T-helper 1 cell (primary cell): ENCODE measurements around the gene RERG.
"Not testable (repeated sequence)": the region's sequence is repeated elsewhere in the genome, so short reads cannot be mapped to it uniquely, and the experiment has no call there.

Experiments used
- DNase-seq, 5 donors: peaks; one replicate each; pipeline ENCODE4 v3.0.0-alpha.2; 2012 to 2020
- total RNA-seq, 4 donors: gene quantifications; one replicate each; lab custom pipeline; 2026; lab: John Stamatoyannopoulos, UW

Gene RERG, protein sequence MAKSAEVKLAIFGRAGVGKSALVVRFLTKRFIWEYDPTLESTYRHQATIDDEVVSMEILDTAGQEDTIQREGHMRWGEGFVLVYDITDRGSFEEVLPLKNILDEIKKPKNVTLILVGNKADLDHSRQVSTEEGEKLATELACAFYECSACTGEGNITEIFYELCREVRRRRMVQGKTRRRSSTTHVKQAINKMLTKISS
- 0 to 0.08 (median 0) reads per million in 4 donors for total RNA-seq

DNA sequence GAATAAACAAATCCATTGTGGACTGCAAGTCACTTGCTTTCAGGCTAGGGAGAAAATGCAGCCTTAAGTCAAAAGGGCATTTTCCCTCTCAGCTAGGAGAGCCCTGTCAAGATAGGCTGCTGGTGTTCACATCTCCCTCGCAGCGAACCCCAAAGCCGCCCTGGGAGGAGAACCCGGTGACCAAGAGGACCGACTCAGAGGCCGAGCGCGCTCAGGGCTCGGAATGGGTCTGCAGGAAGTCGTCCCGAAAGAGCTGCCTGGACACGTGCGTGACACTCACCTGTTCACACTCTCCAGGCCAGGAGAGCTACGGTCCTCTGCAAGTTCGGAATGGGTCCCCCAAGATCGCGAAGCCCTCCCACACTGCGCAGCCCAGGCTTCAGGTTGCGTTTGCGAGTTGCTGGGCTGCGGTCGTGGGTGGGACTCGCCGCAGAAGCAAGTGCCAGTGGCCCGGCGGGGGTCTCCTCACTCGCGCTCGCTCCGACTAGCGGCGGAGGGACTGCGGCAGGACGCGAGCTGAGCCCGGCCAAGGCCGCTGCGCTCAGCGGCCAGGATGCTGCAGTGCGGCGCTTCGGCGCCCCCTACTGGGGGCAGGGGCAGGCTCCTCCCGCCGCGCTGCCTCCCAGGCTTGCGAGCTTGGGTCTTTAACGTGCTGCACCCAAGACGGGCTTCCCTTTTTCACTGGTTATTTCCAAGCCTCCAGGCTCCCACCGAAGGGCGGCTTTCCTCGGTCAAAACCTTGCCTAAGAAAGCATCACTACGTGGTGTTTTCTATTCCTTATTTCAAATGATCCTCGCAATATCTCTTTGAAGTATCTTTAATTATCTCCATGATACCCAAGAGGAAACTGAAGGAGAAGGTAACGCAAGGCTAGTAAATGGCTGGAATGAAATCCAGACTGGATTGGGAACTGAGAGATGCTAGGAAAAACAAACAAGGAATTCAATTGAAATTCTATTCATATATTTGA lies at the start of gene RERG:
RERG (minus strand) TSS at position 503 of the 971 bp plus-strand sequence. CDS start 3,928 bp downstream, outside the sequence.
- DNase-seq, result peak; percentile 48 to 72 (median 58)

DNA sequence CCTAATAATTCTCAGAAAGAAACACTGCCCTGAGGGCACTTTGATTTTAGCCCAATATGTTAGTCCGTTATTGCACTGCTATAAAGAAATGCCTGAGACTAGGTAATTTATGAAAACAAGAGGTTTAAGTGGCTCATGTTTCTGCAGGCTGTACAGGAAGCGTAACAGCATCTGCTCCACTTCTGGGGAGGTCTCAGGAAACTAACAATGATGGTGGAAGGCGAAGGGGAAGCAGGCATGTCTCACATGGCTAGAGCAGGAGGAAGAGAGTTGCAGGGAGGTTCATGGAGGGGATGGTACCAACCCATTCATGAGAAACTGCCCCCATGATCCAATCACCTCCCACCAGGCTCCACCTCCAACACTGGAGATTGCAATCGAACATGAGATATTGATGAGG lies 49.4 kb upstream of the RERG start:
- no peak for DNase-seq

DNA sequence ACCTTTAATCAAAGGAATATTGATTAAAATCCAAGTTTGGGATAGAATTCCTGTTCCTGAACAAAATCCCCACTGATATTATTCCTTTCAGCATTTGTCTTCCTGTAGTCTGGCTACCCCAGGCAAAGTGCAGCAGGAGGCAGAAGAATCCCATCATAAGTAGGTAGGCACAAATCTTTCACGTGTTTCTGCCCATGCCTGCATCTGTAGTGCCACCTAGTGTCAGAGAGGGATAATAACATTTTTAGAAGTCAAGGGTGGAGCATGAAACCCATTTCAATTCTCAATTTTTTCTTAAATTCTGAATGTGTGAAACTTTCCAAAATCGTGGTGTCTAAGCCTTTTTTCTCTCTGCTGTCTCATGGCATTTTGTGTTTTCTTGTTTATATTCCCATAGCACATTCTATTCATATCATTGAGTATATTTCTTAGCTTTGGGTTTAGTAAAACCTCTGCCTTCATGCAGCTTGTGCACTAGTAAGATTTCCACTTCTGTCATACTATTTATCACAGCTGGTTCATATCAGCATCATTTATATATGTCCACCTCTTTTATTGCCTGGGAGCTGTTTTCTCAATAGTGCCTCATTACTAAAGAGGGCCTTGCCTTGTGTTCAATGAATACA lies 47.8 kb upstream of the RERG start:
- peak in 4 of 5 donors; percentile 1 to 46 (median 18) for DNase-seq

DNA sequence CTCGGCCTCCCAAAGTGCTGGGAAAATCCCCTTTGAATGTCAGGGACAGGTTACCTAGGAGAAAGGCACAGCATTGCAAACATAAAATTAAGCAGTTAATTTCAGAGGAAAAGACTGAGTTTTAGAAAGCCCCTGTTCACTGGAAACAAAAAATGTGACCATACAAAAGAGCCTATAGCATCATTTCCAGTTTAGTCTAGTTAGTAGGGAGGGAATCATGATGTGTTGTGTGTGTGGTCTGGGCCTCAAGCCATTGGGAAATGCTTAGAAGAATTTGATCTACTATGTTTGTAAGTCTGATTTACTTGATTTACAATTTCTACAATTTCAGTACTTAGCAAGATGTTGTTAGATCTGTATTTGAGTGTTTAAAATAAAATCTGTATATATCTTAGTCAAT lies 47.1 kb upstream of the RERG start:
- DNase-seq, result no peak

DNA sequence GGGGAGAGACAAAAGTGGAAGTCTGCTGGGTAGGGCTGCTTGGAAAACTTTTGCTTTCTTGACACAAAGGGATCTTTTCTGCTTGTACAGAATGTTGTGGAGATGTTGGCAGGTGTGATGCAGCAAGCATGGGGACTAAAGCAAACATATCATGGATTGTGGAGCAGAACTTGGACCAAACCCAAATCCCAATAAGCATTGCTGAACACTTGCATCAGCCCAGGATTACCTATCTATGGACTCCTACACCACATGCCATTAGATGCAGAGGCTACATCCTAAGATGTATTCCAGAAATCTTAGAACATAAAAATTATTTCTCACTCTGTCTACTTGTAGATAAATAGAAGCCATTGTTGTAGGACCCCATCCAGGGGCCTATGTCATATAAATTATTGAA lies 44.7 kb upstream of the RERG start:
- DNase-seq, result no peak

DNA sequence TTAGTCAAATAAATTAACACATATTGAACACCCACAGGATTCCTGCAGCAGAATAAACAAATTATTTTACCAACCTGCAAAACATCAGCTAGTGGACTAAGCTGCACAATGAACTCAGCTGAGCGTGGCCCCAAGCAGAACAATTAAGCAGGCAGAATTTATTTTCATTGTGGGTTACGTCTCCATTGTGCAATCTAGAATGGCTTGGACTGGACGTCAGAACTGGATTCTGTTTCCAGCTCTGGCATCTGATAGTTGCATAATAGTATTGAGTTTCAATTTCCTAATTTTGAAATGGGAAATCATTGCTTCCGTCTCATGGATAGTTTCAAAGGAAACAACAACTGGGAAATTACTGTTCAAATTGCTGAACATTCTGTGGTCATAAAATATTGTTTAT lies 35.5 kb upstream of the RERG start:
- no peak for DNase-seq

DNA sequence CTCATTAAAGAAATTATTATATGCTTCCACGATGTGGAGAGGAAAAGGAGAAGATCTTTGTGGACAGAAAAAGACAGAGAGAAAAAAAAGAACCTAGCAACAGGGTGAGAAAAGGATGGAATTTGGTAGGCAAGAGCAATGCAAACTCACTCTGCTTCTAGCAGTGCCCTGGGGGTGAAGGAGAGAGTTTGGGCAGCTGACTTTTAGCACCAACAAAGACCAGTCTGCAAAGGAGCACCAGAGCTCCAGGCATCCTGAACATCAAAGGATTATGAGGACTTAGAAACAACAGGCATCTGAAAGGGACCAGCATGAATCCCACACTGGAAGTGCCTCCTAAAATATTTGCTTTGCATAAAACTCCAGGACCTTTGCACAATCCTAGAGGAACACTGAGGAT lies 32.8 kb upstream of the RERG start:
- no peak for DNase-seq

DNA sequence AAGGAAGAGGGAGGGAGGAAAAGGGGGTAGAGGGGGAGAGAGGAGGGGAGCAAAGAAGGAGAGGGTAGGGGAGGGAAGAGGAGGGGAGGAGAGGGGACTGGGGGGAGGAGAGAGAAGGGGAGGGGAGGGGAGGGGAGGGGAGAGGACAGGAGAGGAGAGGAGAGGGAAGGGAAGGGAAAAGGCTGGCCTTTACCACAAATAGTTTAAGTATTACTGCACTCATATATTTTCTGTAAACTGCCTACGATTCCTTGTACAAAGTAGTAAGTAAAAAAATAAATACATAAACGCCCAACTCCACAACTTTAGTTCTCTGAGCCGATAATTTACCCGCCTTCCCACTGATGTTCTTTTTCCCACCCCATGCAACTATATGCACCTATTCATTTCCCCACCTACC lies 23.7 kb upstream of the RERG start:
- DNase-seq, result no peak

DNA sequence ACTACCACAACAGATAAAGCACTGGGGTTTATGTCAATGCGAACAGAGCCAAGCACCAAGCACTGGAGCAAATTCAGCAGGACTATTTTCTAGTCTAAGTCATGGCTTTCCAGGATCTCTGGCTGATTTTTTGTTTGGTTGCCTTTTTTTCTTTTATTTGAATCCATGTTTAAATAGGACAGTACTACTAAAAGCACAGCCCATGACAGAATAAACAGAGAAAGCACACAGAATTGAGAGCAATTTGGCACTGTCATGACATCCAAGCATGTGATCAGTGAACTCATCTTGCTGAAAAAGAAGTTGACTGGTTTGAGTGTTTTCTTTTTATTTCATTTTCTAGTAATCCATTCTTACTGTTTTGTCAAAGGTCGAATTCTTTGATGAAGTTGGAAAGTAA lies 23.1 kb upstream of the RERG start:
- no peak for DNase-seq

DNA sequence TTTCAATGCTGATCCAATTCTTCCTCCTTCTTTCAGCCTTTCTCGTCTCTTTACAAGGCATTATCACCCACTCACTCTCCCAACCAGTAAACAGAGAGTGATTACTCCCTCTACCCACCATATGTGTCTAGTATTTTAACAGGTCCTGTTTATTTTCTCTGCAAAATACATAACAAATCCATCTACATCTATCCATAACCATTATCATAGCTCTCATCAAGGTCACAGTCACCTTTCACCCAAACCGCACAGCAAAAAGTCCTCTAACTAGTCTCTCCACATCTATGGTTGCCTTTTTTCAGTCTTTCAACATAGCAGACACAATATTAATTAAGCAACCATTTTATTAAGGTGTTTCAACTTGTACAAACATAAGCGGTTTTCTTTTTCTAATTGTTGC lies 21.9 kb upstream of the RERG start:
- DNase-seq, result no peak

DNA sequence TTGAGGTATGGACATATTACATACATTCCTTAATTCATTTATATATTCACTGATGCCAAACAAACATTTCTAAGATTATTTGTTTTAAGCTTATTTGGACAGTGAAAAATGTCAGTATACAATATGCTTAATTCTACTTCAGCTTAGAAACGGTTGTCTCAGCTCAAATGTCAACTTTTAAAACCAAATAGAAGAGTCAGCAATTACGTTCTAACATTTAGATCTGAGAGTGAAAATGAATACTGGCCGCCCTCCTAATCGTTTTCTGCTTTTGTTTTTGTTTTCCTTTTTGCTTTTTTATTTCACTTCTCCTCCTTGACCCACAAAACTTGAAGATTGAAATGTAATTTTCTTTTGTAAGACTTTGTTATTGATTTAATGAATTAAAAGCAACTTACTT lies 19.7 kb upstream of the RERG start:
- no peak for DNase-seq

DNA sequence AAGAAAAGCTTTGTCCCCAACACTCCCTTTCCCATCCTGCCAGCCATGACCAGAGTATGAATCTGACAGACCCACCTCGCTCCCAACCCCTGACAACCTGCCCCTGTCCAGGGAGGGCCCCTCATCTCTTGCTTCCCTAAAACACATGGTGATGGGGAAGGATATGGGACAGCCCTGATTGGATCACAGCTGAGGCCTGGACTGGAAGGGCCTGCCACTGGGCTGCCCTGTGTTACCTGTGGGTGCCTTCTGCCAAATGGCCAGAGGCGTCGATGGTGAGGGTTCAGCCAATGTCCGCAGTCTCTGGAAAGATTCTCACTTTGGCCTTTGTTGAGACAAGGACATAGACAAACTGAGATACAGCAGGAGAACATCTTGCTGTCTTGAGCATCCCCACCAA lies 13.3 kb upstream of the RERG start:
- DNase-seq, result no peak

DNA sequence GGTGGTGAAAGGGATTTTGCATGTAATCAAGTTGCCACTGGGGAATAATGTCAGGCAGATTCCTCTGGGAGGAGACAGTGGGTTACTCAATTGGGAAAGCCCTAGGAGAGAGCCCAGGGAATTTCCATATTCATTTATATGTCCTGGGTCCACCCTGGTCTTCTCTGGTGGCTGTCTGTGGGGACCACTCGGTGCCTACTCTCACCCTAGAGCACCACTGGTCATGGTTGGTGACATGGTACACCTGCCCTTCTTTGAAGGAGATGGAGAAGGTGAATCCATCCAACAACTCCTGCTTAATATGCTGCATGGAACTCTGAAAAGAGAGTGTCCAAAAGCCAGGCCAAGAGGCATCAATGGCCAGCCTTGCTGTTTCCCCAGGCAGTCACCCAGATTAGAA lies 12.8 kb upstream of the RERG start:
- no peak for DNase-seq

DNA sequence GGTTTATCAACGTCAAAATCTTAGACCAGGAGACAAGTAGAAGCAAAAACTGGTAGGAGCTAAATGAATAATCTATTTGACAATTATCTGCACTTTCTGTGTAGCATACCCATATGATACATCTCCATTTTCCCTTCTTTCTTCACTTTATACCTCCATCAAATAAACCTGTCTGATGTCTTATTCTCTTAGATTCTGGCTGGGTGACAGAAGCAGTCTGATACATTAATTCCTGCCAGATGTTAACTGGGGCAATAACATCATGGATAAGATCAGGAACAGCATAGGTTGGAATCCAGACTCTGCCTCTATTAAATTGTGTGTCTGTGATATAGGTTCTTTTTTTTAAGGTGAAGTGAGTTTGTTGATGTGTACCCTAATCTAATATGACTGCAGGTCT lies 11.7 kb upstream of the RERG start:
- DNase-seq, result no peak

DNA sequence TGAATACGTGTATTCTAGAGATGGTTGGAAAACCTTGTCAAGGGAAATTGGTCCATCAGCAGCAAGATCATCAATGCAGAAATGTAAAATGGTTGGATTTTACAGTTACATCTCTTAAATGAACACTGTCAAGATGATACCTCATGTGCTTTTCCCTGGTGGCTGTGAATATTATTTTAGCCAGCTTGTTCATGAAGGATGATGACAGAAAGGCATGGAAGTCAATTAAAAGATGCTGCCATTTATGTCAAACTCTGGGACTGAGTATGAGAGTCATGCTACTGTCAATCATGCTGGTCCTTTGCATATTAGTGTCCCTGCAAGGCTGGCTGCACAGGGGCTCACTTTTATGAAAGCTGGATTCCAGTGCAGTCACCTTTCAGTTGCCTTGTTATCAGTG lies 10.3 kb upstream of the RERG start:
- no peak for DNase-seq

DNA sequence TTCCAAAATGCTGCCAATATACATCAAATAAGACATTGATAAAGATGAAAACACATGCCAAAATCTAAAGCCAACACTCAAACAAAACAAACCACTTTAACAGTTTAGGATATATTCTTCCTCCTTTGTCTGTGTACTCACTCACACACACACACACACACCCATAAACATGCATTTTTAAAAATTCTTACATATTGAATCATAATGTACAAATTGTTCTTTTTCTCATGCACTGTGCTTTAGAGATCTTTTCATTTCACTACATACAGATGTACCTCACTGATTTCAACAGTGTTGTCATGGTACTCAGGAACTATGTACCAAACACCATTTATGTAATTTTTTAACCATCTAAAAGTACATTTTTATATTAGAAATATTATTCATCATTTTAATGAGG lies 9.5 kb upstream of the RERG start:
- no peak for DNase-seq

DNA sequence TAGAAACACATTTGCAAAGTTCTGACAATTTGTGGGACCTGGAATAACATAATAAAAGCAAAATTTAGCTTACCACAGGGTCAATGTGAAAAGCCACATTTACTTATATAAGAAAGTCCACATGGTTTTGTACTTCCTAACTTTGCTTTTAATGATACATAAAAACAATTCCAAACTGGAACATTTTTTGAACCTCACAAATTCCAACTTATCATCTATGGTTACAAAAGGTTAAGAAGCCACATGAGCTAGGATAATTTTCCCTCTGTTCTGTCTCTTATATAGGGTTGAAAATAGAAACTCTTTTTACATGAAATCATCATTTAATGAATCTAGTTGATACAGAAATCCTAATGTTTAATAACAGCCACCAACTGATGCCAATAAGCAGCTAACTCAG lies 8.9 kb upstream of the RERG start:
- DNase-seq, result no peak

DNA sequence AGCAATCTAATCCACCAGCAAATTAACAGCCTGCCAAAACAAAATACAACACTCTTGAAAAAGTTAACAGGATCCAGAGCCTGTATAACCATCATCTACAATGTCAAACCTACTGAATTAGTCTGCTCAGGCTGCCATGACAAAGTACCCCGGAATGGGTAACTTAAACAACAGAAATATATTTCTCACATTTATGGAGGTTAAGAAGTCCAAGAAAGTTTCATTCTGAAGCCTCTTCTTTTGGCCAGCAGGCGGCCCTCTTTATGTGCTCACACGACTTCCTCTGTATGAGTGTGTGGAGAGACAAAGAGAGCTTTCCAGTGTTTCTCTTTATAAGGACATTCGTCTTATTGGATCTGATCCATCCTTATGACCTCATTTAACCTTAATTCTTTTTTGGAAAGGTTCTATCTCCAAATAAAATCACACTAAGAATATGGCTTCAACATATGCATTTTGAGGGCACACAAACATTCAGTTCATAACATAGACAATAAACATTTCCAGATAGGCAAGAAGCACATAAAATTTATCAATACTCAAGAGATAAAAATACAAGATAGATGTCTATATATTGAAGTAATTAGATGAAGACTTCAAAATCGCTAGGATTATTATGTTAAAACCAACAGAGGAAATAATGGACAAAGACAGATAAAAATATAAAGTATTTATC lies 5.9 kb upstream of the RERG start:
- peak in 2 of 5 donors; percentile 5 to 19 for DNase-seq

DNA sequence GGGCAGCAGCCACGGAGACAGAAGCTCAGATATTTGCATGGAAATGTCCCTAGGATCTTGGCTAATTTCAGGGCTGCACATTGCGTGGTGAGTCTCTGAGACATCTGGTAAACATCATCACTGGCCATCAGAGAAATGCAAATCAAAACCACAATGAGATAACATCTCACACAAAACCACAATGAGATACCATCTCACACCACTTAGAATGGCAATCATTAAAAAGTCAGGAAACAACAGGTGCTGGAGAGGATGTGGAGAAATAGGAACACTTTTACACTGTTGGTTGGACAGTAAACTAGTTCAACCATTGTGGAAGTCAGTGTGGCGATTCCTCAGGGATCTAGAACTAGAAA lies 4.6 kb upstream of the RERG start:
- DNase-seq, result not testable (repeated sequence)

DNA sequence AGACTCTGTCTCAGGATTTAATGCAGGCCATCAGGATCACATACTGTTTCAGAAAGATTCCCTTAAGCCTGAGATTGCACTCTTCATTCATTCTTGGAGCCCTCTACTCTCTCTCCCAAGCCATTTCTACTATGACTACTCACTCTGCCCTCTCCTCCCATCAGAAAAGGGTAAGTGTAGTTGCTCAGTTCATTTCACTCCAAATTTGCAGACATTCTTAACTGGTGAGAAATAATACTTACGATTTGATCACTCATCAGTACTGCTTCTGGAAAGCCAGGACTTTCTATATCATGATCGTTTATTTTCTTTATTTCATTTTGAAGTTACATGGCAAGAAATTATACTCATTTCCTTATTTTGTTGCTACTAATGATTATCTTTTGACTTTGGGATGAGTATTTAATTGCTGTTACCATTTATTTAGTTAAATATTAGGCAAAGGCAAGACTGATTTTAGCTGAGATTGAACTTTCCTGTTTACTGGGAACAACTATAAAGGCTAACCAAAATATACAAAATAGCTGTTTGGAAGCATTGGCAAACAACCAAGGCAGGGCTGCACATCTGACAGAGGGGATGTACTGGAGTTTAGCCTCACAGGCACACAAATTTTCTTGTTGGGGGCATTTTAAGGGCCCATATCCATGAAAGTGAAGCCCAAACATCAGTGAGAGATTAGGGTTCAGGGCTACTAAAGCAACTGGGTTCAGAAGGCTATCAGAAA lies 4.1 kb upstream of the RERG start:
- DNase-seq, result no peak

DNA sequence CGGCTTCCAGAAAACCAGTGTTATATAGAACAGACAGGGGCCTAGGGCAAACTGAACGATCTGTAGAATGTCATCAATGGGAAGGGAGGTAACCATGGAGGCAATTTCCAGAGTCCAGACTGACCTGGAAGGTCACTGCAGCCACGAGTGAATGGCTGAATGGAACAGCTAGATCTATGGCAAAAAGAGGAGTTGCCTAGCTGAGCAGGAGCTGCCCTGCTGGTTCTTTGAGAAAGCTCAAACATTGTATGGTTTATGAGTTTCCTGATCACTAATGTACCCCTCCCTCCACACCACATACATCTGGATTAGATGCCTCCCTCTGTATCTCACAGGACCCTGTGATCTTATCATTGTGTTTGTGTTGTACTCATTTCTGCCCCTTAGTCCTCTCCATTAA lies 1.0 kb upstream of the RERG start:
- no peak for DNase-seq

DNA sequence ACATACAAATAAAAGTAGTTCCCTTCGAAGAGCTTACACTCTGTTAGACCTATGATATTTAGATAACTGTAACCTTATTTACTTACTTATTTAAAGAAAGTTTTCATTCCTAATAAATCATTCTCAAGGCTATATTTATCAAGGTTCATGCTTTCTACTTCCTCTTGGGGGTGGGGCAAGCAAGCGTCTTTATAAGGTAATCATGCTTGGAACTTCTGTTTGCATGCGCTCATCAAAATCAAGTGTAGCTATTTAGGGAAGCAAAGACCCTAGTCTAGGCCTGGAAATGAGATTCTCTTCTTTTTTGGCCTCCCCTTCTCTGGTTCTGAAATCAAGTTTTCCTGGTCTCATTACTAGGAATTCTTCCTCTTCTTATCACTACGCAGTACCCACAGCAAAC lies 766 bp downstream of the RERG start:
- DNase-seq, result no peak

DNA sequence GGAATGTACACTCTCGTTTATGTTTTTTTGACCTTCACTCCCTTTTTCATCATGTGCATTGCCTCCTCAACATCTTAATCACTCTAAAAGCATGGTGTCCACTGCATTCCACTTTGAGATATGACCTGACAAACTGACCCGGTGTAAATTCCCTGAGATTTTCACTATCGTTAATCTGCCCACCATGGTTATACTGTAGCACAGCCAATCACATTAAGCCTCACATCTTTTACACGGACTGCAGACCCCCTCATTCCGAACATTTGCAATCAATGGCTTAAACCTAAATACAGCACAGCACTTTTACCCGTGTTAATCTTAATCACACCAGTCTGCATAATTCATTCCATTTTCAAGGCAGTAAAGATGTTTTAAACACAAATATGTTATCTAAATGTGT lies 2.4 kb downstream of the RERG start:
- DNase-seq, result no peak
